ENCODE results near the gene PCDHGA12. TPM values are rescaled to one million over a fixed set of nuclear protein-coding genes. Genes with fewer than 3 reads are reported as not detected.

PCDHGA12 gene
- total and polyA plus RNA-seq, 2 of the 8 experiments (the other 6 are each of a cell fraction or from before 2014, with no cell fraction given): 0.88 to 1.3 TPM

- H3K18ac ChIP-seq (ENCODE audit: extremely low read depth, low read length): no peak overlapping the region
- H2BK15ac ChIP-seq (ENCODE audit: low read length): no peak overlapping the region
- no peak overlapping the region for H4K91ac ChIP-seq (replicated peaks; ENCODE audit: insufficient read length, low read length)
- H3K4ac ChIP-seq (replicated peaks; ENCODE audit: insufficient read length, low read depth, low read length): no peak overlapping the region
- FAIRE-seq: no peak
- CTCF ChIA-PET (ENCODE audit: partially characterized antibody): interaction anchor here (1.1 to 7.0 kb wide), 22 partner anchors 8 to 208 kb away, joined by 3 to 67 read pairs (median 6); partner anchors contain the start of genes PCDHB14, PCDHB15, PCDHGA10 and PCDHGA11
- no peaks in the 10 kb centered on the region for H3K79me2 ChIP-seq (ENCODE audit: control insufficient read depth in 1 of 2, insufficient read depth in 2 of 2, low read length in 2 of 2)
- POLR2A ChIA-PET (ENCODE audit: partially characterized antibody): interaction anchor here (1.4 kb wide), 1 partner anchor 82 kb away, joined by 4 read pairs; no protein-coding TSS in a partner anchor
- WGBS, 2 experiments (ENCODE audit: extremely low coverage in 1 of 2, insufficient coverage in 1 of 2, insufficient read length in 1 of 2, insufficient replicate concordance in 2 of 2, low coverage in 1 of 2, low lambda C conversion rate in 2 of 2, missing lambda C conversion rate in 1 of 2): 97% methylated on average over 37 of the region's 37 CpGs; no CpG with 5 or more reads in 1 of the 2 experiments
- no peaks in the 10 kb centered on the region for H3K27me3 ChIP-seq (replicated peaks in 1 of 4; ENCODE audit: control insufficient read depth in 3 of 4, extremely low read depth in 1 of 4, insufficient read depth in 3 of 4, low read length in 3 of 4)
- H3K4me3 ChIP-seq (ENCODE audit: extremely low read depth in 1 of 4, insufficient read depth in 2 of 4, low read depth in 3 of 4, low read length in 4 of 4): no peak overlapping the region
- no peak overlapping the region for H2BK12ac ChIP-seq (ENCODE audit: low read depth, low read length)
- H3K27ac ChIP-seq (ENCODE audit: low read depth, low read length): no peak overlapping the region
- no peak overlapping the region for H2BK5ac ChIP-seq (ENCODE audit: low read depth, low read length)
- H3K9me3 ChIP-seq (ENCODE audit: insufficient read depth in 2 of 2, low read depth in 1 of 2, low read length in 1 of 2): peaks cover 34 to 44% of the 10 kb centered on the region in 2 experiments
- H3K79me1 ChIP-seq (ENCODE audit: low read depth, low read length): peaks cover 2% of the 10 kb centered on the region; the same call in 1 of the 2 replicates
- no peak overlapping the region for H3K9ac ChIP-seq (replicated peaks in 1 of 4; ENCODE audit: extremely low read depth in 1 of 4, low read depth in 3 of 4, low read length in 3 of 4)
- H3K4me1 ChIP-seq (replicated peaks in 1 of 4; ENCODE audit: control insufficient read depth in 3 of 4, insufficient read depth in 4 of 4, low read length in 3 of 4): no peaks in the 10 kb centered on the region
- no peak overlapping the region for H2BK20ac ChIP-seq (ENCODE audit: low read length)
- H4K5ac ChIP-seq (ENCODE audit: insufficient read length, low read depth, low read length): no peak overlapping the region
- no peak overlapping the region for H3K14ac ChIP-seq (ENCODE audit: insufficient read length)
- H3K56ac ChIP-seq (replicated peaks; ENCODE audit: insufficient read length, low read depth, low read length): no peak overlapping the region
- no peak overlapping the region for H3K4me2 ChIP-seq (ENCODE audit: insufficient read depth in 1 of 2, low read depth in 2 of 2, low read length in 2 of 2)
- H4K20me1 ChIP-seq (replicated peaks in 1 of 2; ENCODE audit: control insufficient read depth in 1 of 2, insufficient read depth in 2 of 2, low read length in 2 of 2): no peaks in the 10 kb centered on the region
- DNase-seq (ENCODE audit: low read depth in 1 of 2, low spot score in 2 of 2): no peak
- no peak overlapping the region for H2AK5ac ChIP-seq (ENCODE audit: low read depth, low read length)
- no peak overlapping the region for H3K23ac ChIP-seq (ENCODE audit: insufficient read length)
- H3K23me2 ChIP-seq (ENCODE audit: low read depth, low read length): no peaks in the 10 kb centered on the region
- H4K8ac ChIP-seq (ENCODE audit: extremely low read depth, insufficient read depth, low read length): no peak overlapping the region
- no peak overlapping the region for H2BK120ac ChIP-seq (replicated peaks; ENCODE audit: low read depth, low read length)
- no peak overlapping the region for H2AFZ ChIP-seq (ENCODE audit: low read length)
- H3K36me3 ChIP-seq (ENCODE audit: control insufficient read depth in 2 of 4, insufficient read depth in 4 of 4, low read length in 3 of 4): peaks cover 0 to 14% (median under 1%) of the 10 kb centered on the region in 4 experiments; a peak in 3 of 8 replicates
- TF ChIP-seq FOSL1 (IDR thresholded peaks at IDR 0.05; ENCODE audit: insufficient read depth, low read depth, low read length) (no peak), CHD2 (IDR thresholded peaks at IDR 0.05; ENCODE audit: low read length) (no peak), RAD21 (IDR thresholded peaks at IDR 0.05 in 1 of 2, conservative IDR thresholded peaks at IDR 0.05 in 1 of 2; ENCODE audit: low read depth in 2 of 2, low read length in 2 of 2) (no peak), CTCF (IDR thresholded peaks at IDR 0.05; ENCODE audit: control extremely low read depth in 1 of 3, insufficient read depth in 1 of 3, low read depth in 1 of 3, low read length in 3 of 3) (no peak), BACH1 (IDR thresholded peaks at IDR 0.05; ENCODE audit: low read length) (no peak), GTF2F1 (IDR thresholded peaks at IDR 0.05; ENCODE audit: borderline replicate concordance, low read depth, low read length) (no peak), POU5F1 (IDR thresholded peaks at IDR 0.05; ENCODE audit: low read depth, low read length) (no peak), RBBP5 (IDR thresholded peaks at IDR 0.05; ENCODE audit: borderline replicate concordance, low read depth, low read length) (no peak), CBX5 (IDR thresholded peaks at IDR 0.05; ENCODE audit: low read depth, low read length) (no peak), RFX5 (IDR thresholded peaks at IDR 0.05; ENCODE audit: borderline replicate concordance, low read depth, low read length) (no peak), KDM4A (IDR thresholded peaks at IDR 0.05; ENCODE audit: low read depth, low read length, severe bottlenecking) (no peak)
Measured at GRCh38 chr5:141431286-141431685, 979 bp downstream of the PCDHGA12 start.
